Measurements from ENCODE around the gene KCNN1.
A peak's percentile ranks its signal among the peaks of the same experiment; 100 is the strongest.
"Not testable (repeated sequence)": the region's sequence is repeated elsewhere in the genome, so short reads cannot be mapped to it uniquely, and the experiment has no call there.

KCNN1 gene

GRCh38 chr19:17969096-17969792, 2.3 kb downstream of the KCNN1 start:
- no peak for DNase-seq

GRCh38 chr19:17972230-17972629, 5.3 kb downstream of the KCNN1 start:
- DNase-seq: no peak

GRCh38 chr19:17973759-17974158, 6.9 kb downstream of the KCNN1 start:
- no peak for DNase-seq

GRCh38 chr19:17974551-17974950, 7.6 kb downstream of the KCNN1 start:
- DNase-seq: no peak

- no peak for DNase-seq
Measured at GRCh38 chr19:17975032-17975431, 8.1 kb downstream of the KCNN1 start.

GRCh38 chr19:17977021-17977420, 10.1 kb downstream of the KCNN1 start:
- no peak for DNase-seq

- DNase-seq: no peak
Measured at GRCh38 chr19:17977488-17977887, 10.6 kb downstream of the KCNN1 start.

GRCh38 chr19:17981611-17982010, 14.7 kb downstream of the KCNN1 start:
- DNase-seq: no peak

GRCh38 chr19:17982430-17982829, 15.5 kb downstream of the KCNN1 start:
- DNase-seq: no peak

- no peak for DNase-seq
Measured at GRCh38 chr19:17985037-17985818, 18.3 kb downstream of the KCNN1 start.

GRCh38 chr19:17986569-17986968, 19.7 kb downstream of the KCNN1 start:
- not testable (repeated sequence) for DNase-seq

GRCh38 chr19:17988161-17988560, 21.3 kb downstream of the KCNN1 start:
- DNase-seq: no peak

- DNase-seq: no peak
Measured at GRCh38 chr19:17989425-17990094, 22.7 kb downstream of the KCNN1 start.

GRCh38 chr19:17993076-17993813, 26.3 kb downstream of the KCNN1 start:
- no peak for DNase-seq

- DNase-seq: peak; percentile 84
Measured at GRCh38 chr19:17996826-17997316, 30.0 kb downstream of the KCNN1 start.

- DNase-seq: no peak
Measured at GRCh38 chr19:17997969-17998826, 31.3 kb downstream of the KCNN1 start.

- DNase-seq: no peak
Measured at GRCh38 chr19:17998827-17999150, 31.9 kb downstream of the KCNN1 start.

- no peak for DNase-seq
Measured at GRCh38 chr19:17999684-18000479, 33.0 kb downstream of the KCNN1 start.

- DNase-seq: no peak
Measured at GRCh38 chr19:18000480-18000914, 33.6 kb downstream of the KCNN1 start.

- DNase-seq: peak; percentile 39
Measured at GRCh38 chr19:18000915-18001776, 34.2 kb downstream of the KCNN1 start.
